Stimulated activated CD8-positive, alpha-beta memory T cell treated with anti-CD3 and anti-CD28 coated beads, Interleukin-7, amount 100 ng/mL, for 1 hour (primary cell): Measurements from ENCODE around the gene SYT15B.
"Not testable (repeated sequence)": the region's sequence is repeated elsewhere in the genome, so short reads cannot be mapped to it uniquely, and the experiment has no call there.

Experiments
- DNase-seq, 2 donors: peaks; one replicate each; pipeline ENCODE4 v3.0.0-alpha.2; 2020; ENCODE audit warnings: low read depth in 2 of 2

The SYT15B gene

DNA sequence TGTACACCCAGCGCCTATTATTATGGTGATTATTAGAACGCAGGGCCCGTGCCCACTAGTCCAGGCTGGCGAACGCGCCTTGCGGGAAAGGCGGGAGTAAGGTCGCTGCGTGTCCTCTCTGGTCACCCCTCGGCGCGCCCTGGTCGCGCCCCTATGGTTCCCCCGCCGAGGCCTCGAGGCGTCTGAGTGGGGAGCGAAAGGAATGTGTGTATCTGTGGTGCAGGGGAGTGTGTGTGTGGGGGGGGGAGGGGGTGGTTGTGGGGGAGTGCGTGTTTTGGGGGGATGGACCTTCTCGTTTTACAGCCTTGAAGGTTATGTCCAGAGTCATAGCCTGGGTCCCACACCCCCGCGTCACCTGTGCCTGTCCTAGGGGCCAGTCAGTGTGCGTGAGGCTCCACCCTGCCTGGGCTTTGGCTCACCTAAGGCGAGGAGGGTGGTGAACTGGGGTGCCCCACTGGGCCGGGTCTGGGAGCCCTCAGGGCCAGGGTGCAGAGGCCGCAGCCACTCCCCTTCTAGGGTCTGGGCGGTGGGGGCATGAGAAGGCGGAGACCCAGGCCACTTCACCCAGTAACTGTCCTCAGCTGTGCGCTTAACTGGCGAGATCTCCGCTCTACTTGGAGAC is at the start of gene SYT15B:
SYT15B (minus strand) TSS at position 39 of the 622 bp plus-strand sequence. CDS start 952 bp downstream, outside the sequence.
- not testable (repeated sequence) for DNase-seq

DNA sequence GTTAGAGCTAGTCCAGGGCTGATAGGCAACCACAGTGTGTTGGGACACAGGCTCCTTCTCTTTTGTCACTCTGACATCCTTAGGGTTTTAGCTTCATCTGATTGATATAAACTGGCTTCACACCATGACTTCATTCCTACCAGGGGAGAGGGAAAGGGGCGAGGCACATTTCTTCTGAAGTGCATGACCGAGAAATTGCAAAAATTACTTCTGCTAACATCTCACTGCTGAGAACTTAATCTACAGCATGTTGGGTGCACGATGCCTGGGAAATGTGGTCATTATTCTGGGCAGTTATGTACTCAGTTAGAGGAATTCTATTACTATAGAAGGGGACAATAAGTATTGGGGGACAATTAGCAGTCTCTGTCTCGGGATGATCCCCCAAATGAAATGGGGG is 16.2 kb upstream of the SYT15B start:
- not testable (repeated sequence) for DNase-seq

DNA sequence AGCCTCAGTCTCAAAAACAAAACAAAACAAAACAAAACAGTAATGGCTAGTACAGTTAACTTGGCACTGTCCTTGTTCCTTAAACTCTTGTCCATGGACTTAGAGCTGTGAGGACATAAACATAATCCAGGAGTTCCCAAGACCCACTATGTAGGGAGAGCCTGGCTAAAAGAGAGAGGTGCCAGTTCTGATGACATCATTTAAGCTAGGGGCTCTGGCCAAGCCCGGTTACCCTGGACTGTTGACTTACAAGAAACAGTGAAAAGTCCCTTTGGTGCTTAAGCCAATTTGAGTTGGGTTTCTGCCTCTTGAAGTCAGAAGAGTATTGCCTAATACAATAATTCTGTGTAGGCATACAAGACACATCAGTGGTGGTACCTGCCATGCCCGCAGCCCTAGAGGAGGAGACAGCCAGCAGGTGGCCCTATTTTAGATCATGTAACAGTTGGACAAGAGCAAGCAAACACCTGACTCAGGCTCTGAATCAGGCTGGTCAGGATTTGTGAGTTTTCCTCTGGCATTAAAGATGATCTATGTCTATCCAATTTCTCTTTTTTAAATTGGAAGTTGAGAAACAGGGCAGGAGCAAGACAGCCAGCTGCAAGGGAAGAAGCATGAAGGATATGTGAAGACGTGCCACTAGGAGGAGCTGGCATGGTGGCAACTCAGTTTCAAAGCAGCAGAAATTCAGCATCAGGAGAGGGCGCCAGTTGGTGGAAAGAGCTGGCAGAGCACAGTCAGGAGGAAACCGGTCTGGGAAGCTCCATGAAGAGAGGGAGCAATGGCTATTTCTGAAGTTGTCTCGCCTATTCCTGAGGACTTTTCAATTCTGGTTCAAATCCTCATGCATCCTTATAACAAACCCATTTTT is 12.2 kb upstream of the SYT15B start:
- DNase-seq, result not testable (repeated sequence)

DNA sequence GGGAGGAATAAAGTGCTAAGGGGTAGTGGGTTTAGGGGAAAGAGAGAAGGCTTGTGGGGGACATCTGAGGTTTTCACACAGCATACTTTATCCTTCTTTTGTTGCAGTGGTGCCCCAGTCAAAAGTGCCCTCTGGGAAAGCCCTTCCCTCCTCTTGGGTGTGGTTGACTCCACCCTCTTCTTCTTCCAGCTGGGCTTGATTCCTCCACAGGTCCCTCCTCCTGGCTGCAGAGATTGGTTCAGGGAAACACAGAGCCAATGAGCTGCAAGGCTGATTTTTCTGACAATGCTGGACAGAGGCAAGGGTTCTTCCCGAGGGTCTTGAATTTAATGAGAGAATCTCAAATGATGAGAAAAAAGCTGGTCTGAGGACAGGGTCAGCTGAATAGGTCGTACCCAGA is 7.4 kb upstream of the SYT15B start:
- DNase-seq, result not testable (repeated sequence)

DNA sequence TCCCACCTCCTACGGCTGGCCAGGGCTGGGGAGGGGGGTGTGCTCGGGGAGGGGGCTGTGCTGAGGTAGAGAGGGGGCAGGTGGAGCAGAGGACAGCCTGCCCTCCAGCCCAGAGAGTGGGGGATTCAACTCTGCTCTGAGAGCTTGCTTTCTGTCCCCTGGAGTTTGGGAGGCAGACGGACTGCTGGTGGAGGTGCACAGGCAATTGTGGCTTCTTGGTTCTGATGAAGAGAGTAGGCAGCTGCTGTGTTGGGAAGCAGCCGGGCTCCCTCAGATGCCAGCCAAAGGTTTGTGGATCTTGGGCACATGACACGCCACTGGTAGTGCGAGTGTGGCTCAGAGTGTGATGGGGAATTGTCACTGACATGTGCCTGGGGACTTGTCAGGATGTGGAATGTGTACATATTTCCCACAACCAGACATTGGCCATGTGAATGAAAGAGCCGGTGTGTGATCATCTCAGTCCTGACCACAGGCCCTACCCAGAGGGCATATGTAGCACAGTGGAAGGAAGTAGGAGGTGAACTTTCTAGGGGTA is 5.3 kb upstream of the SYT15B start:
- not testable (repeated sequence) for DNase-seq

DNA sequence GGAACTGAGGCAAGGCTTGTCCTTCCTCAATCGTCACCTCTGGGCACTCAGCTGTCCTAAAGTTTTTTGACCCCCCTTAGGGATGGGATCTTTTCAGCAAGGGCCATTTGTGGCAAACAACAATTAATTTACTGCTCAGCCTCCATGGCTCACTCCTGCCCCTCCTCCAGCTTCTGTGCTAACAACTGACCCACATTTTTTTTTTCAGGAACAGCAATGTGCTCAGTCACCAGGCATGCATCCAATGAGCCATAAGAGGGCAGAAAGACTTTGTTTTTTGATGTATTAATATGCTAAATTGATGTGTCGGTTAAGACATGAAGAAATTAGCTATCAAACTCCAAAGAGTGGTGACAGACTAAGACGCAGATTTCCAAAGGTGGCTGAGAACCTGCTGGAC is 4.7 kb upstream of the SYT15B start:
- not testable (repeated sequence) for DNase-seq

DNA sequence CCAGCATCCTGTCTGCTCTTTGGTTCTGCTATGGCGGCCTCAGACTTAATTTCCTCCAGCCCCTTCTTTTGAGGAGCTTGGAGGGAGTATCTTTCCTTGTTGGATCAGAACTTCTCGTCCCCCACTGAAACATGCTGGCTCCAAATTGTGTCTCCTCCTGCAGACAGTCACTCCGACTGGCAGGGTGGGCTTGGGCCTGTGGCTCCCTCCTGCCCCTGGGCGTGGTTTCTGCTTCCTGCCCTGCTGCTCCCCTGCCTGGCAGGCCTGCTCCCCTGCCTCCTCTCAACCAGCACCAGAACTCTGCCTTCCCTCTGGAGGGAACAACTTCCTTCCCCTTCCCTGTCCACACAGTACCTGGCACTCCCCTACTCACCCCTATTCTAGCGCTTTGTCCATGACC is 3.8 kb upstream of the SYT15B start:
- not testable (repeated sequence) for DNase-seq

DNA sequence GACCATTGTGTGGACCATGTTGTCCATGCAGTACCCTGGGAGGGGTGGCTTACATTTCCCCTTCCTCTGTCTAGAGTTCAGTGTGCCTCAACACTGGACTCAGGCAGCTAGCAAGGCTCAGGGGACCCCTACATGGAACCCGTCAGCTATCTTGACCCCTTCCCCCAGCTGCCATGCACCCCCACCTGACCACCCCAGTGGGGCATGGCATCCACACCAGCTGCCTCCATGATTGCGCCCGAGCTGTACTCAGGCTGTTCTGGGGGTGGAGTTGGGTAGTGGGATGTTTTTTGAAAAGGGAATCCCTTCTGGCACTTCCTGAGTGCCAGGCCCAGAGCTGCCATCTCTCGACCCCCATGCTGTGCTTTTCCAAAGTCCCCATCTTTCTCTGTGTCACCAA is 1.8 kb upstream of the SYT15B start:
- not testable (repeated sequence) for DNase-seq

DNA sequence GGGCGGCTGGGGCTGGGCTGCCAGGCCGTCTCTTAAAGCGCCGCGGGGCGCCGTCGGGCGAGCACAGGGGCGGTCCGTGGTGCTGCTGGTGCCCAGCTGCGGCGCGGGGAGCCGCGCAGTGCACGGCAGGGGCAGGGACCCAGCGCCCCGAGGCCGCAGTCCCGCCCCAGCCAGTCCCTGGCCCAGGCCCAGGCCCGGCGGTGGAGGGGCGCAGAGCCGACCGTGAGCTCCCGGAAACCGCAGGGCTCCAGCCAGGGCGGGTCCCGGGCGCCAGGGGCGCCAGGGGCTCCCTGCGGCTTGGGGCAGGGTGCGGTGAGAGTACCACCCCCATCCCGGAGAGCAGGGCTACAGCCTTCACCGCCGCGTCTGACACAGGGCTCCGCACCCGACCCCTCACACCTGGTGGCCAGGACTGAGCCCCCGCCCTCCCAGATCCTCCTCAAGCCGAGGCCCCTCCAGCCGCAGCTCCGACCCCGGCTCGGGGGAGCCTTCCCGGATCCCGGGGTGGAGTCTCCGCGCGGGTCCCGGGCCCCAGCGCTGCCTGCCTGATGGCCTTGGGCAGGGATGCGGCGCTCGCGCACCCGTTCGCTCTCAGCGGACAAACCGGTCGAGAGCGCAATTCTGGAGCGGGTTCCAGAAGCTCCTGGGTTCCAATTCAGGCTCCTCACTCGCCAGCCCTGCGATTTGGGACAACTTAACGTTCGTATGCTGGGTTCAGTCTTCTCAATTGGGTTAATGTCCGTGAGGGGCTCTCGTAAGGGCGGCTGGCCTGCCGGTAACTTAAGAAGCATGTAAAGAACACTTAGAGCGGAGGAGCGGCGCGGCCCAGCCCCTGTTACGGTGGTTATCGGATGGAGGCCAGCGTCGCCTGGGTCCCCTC is 478 bp downstream of the SYT15B start:
- not testable (repeated sequence) for DNase-seq

DNA sequence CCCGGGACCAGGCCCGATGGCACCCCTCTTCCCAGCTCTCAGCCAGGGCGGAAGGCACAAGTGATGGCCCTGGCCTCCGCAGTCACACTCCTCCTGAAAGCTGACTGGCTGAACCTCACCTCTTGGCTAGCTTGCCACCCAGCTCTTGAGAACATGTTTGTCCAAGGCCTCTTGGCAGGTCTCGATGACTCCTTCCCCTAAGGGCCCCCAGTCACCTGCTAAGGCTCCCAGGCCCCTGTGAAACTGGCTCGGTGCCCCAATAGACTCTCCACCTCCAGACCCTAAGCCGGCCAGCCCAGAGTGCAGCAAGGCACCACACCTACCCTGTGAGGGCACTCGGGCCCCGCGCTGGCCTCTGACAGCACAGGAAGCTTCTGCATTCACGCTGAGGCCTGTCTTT is 4.5 kb downstream of the SYT15B start:
- not testable (repeated sequence) for DNase-seq

DNA sequence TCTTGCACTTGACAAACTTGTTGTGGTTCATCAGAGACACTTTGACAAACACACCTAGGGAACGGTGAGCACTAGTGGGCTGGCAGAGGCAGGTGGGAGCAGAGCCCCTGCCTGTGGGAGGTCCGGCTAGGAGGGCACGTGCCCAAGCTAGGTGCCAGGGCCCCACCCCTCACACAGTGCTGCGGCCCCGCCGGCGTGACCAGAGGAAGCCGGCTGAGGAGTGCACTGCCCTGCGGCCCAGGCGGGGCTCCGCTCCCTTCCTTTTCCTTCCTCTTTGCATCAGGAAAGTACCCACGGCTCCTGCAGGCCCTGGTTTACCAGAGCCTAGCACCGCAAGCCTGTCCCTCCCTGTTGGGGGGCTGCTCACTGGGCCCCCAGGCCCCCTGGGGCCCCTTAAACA is 7.2 kb downstream of the SYT15B start:
- not testable (repeated sequence) for DNase-seq

DNA sequence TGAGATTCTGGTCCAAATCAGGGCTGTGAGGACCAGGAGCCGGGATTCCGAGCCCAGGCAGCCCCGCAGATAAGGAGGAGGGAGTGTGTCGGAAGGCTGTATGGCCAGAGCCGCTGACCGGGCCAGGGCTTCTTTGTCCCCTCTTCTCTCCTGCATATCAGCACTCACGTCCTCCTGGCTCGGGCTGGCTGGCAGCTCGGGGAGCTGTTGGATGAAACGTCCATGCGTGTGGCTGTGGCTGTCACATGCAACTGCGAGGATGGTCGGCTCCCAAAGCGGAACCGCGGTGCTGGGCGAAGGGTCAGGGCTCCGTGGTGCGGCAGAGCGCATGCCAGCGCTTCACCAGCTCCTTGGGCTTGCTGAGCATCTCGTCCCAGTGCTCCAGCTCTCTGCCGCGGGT is 9.5 kb downstream of the SYT15B start:
- DNase-seq, result not testable (repeated sequence)

DNA sequence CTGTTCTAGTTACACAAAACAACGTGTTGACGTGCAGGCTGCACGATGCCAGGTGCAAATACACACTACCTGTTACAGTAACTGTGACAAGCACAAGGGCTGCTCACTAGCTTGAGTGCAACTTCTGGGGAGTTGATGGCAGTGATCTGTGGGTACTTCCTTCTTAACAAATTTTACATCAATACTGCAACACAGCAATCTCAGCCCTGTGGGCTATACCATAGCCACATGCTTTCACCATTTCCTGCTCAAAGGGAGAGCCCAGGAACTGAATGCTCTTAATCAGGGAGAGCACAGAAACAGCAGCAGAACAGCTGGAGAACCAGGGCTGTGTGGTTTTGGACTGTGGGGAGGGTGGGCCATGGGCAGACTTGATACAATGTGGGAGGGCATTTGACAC is 10.2 kb downstream of the SYT15B start:
- DNase-seq, result not testable (repeated sequence)

DNA sequence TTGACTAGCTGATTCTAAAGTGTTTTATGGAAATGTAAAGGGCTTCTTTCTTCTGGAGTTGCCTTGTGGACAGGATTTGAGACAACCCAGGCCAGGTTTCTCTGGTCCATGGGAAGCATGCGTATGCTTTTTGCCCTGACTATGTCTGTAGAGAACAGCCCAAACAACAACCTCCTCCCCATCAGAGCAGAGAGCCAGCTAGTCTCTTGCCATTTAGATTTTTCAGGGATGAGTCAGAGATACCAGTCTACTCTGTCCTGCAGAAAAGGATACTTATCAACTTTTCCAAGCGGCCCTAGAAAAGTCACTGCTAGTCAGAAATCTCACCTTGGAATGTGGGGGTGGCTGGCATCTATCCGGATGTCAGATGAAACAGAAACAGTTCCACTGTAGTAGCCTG is 11.6 kb downstream of the SYT15B start:
- DNase-seq, result not testable (repeated sequence)

DNA sequence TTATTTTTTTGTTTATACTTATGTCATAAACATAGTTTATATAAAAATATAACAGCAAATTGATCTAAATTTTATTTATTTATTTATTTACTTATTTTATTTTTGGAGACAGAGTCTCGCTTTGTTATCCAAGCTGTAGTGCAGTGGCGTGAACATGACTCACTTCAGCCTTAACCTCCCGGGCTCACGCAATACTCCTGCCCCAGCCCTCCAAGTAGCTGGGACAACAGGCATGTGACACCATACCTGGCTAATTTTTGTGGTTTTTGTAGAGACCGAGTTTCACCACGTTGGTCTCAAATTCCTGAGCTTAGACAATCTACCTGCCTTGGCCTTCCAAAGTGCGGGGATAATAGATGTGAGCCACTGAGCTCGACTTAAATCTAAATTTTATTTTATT is 13.0 kb downstream of the SYT15B start:
- not testable (repeated sequence) for DNase-seq

DNA sequence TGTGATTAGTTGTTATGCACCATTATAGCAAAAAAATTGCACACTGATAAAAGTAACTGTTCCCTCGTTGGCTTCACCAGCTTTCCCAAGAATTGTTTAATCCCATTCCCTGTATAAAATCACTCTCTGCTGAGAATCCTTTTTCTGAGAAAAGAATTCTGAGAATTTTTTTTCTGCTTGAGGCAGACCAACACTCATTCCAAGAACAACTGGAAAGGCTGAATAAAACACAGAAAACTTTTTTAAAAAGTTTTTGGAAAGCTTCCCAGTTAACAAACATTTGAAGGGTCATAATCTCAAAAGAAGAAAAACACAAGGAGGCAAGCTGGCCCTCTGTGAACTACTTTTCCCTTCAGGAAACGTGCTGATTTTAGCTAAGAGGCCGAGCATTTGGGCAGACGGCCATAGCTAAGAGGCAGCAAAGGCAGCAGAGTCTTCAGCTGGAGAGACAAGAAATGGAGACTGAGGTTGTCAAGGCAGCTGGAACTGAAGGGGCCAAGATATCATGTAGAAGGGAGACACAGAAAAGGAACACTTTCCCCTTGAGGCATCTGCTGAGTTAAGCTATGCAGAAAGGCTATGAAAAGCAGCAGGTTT is 16.5 kb downstream of the SYT15B start:
- DNase-seq, result not testable (repeated sequence)

DNA sequence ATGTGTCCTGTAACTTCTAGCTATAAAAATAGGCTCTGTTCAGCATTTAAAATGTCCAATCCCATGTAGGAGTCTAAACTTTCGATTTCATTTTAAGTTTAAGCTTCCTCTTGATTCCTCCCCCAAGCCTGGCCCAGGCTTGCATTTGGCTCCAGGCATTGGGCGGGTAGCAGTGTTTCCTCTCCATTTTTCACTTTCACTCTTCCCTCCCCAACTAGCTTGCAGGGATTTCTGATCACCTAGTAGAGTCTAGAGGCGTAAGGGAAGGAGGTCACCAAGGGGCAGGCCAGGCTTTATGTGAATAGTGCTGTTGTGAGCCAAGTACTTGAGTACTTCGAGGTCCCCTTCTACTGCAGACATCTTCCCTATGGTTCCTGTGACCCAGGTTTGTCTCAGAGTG is 18.5 kb downstream of the SYT15B start:
- DNase-seq, result not testable (repeated sequence)

DNA sequence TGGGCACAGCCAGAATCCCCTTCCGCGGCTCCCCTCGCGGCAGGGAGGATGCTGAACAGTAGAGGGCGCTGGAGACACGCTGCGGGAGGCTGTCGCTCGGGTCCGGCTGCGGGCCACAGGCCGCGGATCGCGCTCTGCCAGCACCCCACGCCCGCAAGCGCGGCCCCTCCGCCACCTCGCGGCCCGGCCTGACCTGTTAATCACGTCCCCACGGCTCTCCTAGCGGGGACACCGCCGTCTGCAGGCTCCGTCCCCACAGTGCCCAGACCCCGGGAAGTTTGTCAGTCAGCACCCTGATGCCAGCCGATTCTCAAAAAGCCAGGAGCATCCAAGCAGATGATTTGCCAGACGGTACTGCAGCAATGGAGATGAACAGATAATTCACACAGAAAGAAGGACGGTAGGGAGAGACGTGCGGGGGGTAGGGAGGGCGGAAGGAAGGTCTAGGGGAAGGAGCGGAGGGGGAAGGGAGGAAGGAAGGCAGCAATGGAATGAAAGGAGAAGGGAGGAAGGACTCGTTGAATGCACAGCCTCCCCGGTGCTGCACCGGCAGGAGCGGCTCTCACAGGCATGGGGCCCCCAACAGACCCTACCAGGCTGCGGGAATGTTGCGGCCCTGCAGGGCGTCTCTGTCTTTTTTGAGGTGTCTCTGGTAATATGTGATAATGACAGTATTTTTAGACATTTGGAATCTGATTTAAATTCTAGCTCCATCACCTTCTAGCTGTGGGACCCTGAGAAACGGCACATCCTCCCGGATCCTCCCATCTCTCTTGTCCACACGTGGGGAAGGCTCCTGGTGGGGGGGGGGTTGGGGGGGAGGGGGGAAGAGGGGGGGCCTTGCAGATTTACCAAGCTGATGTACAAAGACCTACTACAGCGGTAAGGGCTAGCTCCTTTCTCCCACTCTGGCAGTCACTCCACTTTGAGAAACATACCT is 19.5 kb downstream of the SYT15B start:
- DNase-seq, result not testable (repeated sequence)

DNA sequence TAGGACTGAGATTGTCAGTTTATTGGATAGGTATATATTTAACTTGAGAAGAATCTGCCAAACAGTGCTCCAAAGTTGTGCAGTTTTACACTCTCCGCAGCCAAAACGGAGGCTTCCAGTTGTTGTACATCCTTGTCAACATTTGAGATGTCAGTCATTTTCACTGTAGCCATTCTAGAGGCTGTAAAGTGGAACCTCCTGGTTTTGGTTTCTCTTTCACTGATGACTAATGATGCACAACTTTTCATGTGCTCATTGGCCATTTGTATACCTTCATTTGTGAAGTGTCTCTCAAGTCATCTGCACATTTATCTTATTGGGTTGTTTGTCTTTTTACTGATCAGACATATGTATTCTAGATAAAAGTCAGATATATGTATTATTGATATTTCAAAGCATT is 22.5 kb downstream of the SYT15B start:
- DNase-seq, result not testable (repeated sequence)

DNA sequence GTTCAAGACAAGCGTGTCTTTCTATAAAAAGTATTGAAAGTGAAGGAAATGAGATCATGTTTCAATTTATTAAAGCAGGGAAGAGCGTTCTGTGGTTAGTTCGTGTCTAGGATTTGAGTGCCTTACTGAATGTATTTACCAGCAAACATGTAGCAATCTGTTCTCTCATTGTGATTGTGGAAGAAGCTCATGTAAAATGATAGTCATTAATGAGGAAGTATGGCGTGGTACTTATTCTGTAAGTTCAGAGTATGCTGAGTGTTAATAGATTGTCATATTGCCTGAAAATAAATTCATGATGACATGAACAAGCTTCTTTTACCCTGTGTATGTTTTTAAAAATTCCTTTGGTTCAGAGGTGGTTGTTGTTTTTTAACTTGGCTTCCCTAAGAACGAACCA is 32.5 kb downstream of the SYT15B start:
- not testable (repeated sequence) for DNase-seq
